GM19099 (cell line): Measurements from ENCODE around the gene COL4A1.

Experiments
- POLR2A ChIP-seq: IDR thresholded peaks from 3 replicates; pipeline ENCODE4 v1.6.1; 2011; ENCODE audit warnings: low read depth; ENCODE audit not compliant: insufficient read length; ENCODE audit errors: extremely low read depth

The COL4A1 gene

DNA sequence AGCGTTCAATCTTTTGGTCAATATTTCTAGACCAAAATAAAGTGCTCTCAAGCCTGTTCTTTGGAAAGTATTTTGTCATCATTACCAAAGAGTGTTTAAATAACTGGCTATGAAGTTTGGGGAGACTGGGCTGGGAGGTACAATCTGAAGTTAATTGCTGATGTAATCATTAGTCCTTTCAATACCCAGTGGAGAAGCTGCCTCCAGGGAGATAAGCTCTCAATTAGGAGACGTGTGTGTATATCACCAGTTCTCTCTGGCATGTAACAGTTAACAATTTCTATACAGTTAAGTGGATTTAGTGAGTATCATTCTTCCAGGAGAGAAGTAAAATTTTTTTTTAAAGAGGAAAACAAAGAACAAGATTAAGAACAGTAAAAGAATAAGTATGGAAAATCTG, 1.4 kb downstream of the COL4A1 start:
- no peak for TF ChIP-seq POLR2A

DNA sequence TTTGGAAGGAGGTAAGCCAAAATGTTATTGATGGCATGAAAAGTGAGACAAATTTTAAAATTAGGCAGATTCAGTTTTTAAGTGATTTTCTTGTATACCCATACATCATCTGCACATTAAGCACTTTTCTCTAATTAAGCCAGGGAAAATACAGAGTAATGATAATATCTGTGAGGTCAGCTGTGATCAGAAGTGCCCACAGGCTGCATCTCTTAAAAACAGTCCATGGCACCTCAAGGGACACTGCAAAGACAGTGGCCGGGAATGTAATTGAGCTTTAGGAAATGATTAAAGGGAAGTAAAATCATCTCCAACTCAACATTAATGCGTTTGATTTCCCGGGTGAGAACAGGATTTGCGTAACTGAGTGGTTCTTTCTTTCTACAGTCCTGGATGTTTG, 2.0 kb downstream of the COL4A1 start:
- no peak for TF ChIP-seq POLR2A

DNA sequence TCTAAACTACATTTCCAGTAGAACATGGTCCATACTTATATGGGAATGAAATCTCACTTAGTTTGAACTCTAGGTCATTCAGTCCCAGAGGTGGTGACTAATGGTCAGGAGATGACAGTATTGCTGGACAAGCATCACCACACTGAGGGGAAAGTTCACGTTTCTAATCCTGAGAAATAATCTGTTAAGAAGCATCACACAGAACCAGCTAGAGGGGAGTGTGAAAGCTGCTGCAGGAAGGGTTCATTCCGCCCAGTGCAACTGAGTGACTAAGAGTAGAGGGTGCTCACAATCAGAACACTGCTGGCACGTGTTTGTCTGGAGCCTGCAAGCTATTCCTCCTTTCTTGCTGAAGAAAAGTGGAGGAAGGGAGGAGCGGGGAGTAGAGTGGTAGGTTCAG, 2.7 kb downstream of the COL4A1 start:
- no peak for TF ChIP-seq POLR2A

DNA sequence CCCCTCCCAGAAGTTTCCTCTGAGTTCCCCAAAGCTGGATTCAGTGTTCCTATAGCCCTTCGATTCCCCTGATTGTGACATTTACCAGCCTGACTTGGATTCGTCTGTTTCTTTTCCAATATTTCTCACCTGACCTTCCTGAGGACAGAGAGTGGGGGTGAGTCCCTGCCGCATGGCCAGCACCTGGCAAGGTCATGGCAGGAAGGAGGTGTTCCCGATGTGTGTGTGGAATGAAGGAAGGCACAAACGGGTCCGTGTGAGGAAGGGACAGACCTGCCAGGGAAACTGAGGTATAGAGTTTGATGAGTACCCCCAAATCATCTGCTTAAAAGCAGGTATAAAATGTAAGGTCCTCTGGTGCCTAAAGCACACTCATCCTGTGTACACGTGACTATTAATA, 3.3 kb downstream of the COL4A1 start:
- no peak for TF ChIP-seq POLR2A

DNA sequence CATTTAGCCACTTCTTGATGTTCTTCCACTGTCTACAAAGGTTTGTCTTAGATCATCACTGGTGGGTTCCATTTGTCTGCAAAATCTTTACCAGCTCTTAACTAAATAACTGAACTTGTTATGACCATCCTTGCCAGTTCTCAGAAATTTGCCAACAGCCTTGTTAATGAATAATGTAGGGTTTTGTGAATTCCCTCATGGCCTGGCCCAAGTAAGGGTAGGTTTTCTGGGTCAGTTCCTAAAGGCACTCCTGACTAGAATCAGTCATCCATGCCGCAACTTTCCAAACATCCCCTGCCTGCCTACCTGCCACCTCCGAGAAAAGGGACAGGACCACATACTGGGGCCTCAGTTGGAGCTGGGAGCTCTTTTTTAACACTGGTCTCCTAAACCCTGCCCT, 4.0 kb downstream of the COL4A1 start:
- TF ChIP-seq POLR2A = no peak

DNA sequence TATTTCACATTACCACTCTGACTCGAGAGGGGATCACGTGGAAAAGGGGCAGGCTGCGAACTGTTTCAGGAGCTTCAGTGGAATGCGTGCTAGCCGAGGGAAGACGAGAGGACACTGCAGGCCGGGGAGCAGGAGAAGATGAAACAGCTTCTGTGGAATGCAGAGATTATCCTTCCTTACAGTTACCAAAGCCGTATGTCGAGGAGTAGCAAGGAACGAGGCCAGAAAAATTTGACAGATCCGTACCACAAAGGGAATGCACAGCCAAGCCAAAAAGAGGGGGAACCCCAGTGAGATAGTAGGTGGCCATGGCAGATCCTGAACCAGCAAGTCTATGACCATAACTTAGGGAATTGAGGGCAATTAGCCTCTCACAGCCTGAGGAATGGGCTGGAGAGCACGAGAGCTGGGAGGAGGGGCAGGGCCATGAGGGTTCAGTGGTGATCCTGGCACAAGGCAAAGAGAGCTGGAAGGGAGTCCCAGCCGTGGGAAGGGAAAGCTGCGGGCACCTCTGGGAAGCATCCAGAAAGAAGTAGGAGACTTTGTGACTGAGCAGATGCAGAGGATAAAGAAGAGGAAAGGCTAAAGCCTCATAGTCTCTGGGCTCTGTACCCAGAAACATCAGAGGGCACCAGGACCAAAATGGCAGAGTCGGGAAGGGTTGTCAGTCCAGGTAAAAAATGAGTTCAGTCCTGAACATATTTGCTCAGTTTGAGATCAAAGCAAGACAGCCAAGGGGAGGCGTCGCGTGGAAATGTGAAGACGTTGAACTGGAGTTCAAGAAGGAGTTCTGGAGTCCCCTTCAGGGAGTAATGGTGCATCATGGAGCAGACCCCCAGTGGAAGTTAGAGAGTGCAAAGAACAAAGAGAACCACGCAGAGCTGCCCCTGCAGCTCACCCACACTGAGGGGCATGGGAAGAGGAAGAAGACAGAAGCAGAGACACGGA, 5.1 kb downstream of the COL4A1 start:
- TF ChIP-seq POLR2A = no peak

DNA sequence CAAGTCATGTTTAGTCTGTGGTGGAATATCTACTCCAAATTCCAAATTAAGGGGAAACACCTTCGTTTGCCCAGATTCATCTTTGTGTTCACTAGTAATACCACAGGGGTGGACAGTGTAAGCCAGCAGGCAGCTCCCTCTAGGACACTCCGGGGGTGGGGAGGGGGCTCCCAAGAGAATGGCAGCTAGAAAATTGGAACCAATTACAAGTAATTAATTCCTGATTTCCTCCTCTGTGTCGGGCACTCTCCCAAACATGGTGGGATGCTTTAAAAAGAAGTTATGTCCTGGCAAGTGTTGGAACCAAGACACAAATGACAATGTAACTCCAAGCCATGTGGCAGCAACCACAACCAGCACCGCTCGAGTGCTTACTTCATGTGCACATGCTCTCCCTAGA, 5.9 kb downstream of the COL4A1 start:
- TF ChIP-seq POLR2A = no peak

DNA sequence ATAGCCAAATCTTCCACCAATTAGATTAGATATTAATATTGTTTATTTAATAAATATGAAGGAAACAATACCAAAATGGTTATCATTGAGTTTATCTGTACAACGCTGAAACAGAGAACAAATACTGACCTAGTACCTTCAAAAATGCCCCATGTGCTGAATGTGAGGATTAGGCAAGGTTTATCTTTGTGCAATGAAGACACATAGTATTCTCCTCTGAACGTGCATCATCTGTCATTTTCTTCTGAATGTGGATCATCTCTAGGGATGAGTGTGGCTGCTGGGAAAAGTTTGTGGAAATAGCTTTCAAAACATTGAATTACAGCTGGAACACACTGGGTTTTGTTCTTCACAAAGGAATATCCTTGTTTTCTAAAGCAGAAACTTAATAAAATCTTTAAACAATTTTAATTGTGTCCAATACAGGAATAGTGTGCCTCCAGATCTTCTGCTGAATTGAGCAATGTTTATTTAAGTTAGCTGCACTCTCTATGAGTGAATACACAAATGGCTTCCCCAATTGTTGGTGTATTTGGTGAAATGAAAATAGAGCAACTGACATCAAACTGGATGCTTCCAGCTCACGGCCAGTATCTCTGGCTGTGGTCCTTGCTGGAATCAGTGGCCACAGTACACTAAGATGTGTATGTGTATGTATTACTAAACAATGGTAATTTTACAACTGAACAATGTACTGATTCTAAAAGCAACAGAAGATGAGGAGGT, 6.7 kb downstream of the COL4A1 start:
- TF ChIP-seq POLR2A = no peak

DNA sequence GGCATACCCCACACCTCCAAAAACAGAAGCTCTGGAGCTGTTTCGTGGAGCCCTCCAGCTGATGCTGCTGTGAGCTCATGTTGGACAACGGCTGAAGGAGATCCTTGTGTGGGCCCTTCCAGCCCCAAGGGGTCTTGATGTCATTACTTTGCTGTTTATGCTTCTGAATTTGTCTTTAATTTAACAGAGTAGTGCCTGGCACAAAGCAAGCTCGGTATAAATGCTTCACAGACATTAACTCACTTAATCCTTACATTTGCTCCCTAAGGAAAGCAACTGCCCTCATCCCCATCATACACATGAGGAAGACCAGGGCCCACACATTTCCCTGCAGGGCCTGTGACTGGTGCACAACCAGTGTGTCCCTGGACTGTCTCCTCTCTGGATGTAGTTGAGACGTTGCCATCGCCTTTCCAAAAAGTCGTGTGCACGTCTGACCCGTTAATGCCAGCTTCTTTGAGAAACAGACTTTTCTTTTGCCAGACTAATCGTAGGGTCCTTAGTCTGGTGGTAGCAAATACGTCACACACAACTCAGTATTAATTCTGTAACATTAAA, 7.6 kb downstream of the COL4A1 start:
- TF ChIP-seq POLR2A = no peak

DNA sequence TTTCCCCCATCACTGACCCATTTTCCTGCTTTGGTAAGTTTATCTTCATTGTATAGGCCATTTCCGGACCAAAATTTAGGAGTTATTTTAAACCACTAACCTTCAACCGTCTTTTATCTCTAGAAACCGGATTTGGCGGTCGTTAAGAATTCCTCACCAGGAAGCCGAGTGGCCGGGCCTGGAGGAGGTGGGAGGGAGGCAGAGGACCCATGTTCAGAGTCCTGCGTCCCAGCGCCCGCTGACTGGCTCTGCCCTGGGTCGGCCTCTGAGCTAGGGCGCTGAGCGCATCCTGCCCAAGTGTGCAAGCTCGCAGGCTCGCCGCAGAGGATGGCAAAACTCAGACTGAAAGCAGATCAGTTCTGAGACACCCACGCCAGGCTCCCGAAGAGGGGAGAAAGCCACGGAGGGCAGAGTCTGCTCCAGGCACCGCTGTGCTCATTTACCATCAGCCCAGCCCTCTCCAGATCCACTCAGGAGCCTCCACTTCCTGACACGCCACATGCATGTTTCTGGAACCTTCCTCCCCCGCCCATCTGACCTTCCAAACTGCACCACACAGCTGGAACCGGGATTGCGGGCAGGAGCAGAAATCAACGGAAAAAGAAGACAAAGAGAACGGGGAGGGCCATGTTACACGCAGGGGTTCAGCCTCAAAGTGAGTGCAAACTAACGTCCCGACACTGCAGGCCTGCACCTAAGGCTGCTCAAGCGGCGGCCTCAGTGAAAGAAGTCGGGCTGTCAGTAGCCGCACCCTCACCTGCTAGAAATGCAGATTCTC, 8.3 kb downstream of the COL4A1 start:
- TF ChIP-seq POLR2A = no peak

DNA sequence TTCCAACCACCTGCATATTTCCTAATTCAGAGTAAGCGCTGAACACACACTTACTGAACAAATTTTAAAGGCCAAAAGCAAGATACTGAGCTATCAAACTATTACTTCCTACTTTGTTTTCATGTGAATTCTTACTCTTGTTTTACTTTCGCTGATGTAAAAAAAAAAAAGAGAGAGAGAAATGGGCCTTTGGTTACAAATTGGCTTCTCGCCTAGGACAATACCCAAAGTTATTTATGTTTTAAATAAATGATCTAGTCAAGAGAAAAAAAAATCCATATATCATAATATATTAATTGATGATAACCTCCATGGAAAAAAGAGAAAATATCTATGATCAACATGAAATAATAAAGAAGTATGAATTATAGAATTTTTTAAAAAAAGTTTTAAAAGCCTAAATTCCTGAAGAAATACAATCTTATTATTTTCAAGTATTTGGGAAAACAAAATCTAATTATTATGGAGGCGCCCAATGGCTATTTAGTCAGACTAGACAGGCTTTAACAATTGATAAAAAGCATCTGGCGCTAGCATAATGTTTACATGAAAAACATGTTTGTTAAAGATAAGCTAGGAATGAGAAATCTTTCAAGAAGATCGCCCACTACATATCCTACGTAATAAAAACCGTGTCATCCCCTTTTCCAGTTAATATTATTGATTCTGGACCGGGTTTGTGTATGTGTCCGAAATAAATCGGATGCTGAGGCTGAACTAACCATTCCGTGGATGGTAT, 9.0 kb downstream of the COL4A1 start:
- no peak for TF ChIP-seq POLR2A

DNA sequence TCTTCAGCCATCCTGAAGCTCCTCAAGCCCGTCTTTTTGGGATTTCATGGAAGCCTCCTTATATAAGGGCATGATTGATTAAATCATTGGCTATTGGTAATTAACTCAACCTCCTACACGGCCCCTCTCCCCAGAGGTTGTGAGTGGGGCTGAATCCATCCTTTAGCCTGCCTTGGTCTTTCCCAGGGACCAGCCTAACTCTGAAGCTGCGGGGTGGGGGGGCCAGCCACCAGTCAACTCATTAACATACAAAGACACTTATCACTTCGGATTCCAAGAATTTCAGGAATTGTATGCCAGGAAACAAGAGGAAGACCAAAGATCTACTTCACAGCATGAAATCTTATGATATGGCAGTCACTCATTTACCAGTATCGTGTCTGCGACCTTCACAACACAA, 9.9 kb downstream of the COL4A1 start:
- TF ChIP-seq POLR2A = no peak

DNA sequence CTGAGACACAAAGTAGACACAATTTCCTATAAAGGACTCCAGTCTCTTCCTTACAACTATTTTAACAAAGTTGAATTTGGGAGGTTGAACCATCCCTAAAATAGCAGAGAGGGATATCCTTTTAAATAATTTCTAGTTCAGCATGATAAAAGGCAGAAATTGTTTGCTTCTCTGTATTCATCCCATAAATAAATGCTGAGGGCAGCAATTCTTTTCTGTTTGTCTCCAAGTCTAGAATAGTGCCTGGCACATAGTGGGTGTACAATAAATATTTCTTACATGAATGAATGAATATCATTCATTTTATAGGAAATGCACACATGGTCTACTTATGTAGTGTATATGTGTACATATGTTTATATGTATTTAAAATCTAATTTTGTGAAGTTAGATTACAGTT, 12.3 kb downstream of the COL4A1 start:
- no peak for TF ChIP-seq POLR2A

DNA sequence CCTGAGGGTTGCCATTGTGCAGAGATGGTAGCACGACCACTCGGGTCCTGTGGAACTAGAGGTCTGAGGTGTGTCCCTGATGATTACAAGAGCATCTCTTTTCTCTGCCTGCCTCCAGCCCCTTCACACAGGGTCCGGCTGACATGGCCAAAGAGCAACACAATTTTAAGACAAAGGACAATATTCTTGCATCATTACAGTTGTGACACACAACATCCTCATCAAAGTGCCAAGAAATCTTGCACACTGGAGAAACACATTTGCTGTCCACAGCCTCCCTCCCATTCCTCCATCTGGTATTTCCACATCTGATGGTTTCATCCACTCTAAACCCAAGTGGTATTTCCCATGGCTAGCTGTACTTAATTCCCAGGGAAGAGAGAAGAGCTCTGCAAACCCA, 12.8 kb downstream of the COL4A1 start:
- no peak for TF ChIP-seq POLR2A

DNA sequence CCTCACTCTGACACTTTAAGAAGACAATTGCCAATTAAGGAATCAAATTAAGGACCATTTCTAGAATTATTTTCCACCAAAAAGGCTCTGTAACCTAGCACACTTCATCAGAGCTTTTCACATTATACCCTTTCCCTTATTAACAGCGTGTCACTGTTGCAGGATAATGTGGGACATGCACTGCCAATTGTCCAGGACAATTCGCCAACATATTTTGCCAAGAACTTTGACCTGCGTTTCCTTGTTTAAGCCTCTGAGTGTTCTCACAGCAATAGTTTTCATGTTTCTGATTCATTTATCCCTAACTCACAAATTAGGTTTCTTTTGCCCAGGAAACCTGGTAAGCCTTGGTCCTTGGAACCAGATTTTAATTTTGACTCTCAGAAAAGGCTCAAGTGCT, 13.3 kb downstream of the COL4A1 start:
- TF ChIP-seq POLR2A = no peak

DNA sequence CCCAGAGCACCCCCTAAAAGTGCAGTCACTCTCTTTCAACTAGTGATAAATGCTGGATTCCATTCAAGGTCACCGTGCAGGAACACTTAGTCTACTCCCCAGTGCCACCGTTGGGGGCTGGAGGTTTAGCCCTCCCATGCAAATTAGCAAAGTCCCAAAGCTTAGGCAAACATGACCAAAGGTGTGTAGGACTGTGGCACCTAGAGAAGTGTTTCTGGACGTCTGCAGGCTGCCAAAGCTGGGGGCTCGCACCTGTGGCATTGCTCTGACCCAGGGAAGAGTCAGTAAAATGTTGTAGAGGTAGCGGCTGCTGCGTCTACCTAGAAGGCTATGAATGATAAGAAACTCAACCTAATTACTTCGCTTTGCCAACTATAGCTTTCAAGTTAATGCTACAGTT, 13.9 kb downstream of the COL4A1 start:
- TF ChIP-seq POLR2A = no peak
